Urothelium cell line (cell line): ENCODE measurements around the gene UBE2N.
A peak's percentile ranks its signal among the peaks of the same experiment; 100 is the strongest.

Source experiments
- DNase-seq: peaks from one replicate; pipeline ENCODE4 v3.0.0; 2011; ENCODE audit warnings: low spot score, mixed read lengths
- FAIRE-seq: peaks from 2 replicates; lab custom pipeline; 2011; peaks lifted over from hg19 to GRCh38; lab: Jason Lieb, UNC

Gene UBE2N

GRCh38 chr12:93441617-93442410 is at the start of gene UBE2N:
Gene UBE2N (minus strand): TSS chr12:93441947. CDS start chr12:93441884, 63 bp downstream.
- DNase-seq (peak; percentile 92), FAIRE-seq (no peak)

DNA sequence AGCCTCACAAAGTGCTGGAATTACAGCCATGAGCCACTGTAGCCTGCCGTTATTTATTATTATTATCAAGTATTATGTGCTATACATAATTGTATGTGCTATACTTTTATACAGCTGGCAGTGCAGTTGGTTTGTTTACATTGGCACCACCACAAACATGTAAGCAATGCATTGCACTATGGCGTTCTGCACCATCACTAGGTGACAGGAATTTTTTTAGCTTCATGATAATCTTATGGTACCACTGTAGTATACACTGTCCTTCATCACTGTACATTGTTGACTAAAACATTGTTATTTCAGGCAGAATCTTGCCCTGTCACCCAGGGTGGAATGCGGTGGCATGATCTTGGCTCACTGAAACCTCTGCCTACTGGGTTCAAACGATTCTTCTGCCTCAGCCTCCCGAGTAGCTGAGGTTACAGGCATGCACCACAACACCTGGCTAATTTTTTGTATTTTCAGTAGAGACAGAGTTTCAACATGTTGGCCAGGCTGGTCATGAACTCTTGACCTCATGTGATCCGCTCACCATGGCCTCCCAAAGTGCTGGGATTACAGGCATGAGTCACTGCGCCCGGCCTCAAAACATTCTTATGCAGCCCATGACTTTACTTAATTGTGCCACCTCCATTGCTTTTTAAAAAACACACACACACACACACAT is 42.7 kb upstream of the UBE2N start:
- FAIRE-seq (no peak), DNase-seq (no peak)

DNA sequence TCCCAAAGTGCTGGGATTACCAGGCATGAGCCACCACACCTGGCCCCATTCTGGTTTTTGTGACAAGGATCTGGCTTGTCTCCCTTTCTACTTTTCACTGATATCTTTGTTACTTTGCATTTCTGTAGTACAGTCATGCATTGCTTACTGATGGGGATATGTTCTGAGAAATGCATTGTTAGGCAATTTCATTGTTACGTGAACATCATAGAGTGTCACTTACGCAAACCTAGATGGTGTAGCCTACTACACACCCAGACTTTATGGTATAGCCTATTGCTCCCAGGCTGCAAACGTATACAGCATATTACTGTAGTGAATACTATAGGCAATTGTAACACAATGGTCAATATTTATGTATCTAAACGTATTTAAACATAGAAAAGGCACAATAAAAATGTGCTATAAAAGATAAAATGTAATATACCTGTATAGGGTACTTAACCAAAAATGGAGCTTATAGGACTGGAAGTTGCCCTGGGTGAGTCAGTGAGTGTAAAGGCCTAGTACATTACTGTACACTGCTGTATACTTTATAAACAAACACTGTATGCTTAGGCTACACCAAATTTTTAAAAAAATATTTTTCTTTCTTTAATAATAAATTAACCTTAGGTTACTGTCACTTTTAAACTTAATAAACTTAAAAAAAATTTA is 41.5 kb upstream of the UBE2N start:
- FAIRE-seq (no peak), DNase-seq (no peak)

- DNase-seq: no peak
- FAIRE-seq: no peak
Observed at GRCh38 chr12:93482721-93483120, 41.0 kb upstream of the UBE2N start.

GRCh38 chr12:93476555-93476954 is 34.8 kb upstream of the UBE2N start:
- DNase-seq: no peak

DNA sequence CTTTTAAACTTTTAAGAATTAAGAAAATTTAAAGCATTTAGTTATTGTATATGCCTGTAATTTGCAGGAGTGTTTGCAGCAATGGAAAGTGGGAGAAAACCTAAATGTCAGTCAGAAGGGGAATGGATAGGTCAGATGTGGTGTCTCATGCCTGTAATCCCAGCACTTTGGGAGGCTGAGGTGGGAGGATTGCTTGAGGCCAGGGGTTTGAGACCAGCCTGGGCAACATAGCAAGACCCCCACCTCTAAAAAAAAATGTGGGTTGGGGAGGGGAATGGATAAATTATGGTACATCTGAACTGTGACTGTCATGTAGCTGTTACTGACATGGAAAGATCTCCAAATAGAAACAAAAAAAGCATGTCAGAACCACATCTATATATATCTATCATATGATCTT is 27.6 kb upstream of the UBE2N start:
- DNase-seq (no peak), FAIRE-seq (no peak)

More at GRCh38 chr12:93476555-93476954, 34.8 kb upstream of the UBE2N start:
- no peak for FAIRE-seq

GRCh38 chr12:93468008-93468371 is 26.2 kb upstream of the UBE2N start:
- DNase-seq: no peak
- FAIRE-seq: no peak

- no peak for FAIRE-seq
- peak; percentile 81 for DNase-seq
Observed at GRCh38 chr12:93467351-93468007, 25.7 kb upstream of the UBE2N start, which contains the start of gene MRPL42. Gene MRPL42 (plus strand): TSS chr12:93467514. CDS start chr12:93469286, 1,772 bp downstream.

- FAIRE-seq (no peak), DNase-seq (no peak)
Observed at GRCh38 chr12:93466625-93467350, 25.0 kb upstream of the UBE2N start.

GRCh38 chr12:93465841-93466240 is 24.1 kb upstream of the UBE2N start:
- DNase-seq (no peak), FAIRE-seq (no peak)

DNA sequence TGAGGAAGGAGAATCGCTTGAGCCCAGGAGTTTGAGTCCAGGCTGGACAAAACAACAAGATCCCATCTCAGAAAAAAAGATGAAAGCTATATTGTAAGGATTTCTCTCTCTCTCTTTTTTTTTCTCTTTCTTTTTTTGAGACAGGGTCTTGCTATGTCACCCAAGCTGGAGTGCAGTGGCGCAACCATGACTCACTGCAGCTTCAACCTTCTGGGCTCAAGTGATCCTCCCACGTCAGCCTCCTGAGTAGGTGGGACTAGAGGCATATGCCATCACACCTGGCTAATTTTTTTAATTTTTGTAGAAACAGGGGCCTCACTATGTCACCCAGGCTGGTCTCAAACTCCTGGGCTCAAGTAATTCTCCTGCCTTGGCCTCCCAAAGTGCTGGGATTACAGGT is 19.8 kb upstream of the UBE2N start:
- FAIRE-seq (no peak), DNase-seq (no peak)

DNA sequence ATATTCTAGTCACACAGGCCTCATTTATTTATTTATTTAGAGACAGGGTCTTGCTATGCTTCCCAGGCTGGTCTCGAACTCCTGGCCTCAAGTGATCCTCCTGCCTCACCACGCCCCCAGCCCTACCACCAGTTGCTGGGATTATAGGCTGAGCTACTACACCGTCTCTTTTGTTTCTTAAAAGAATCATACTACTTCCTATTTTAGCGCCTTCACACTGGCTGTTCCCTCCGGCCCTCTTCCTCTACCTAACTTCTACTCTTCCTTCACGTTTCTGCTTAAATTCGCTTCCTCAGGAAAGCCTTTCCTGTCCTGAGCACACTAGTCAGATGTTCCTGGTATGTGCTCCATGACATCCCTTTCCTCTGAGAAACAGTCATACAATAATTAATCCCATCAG is 19.2 kb upstream of the UBE2N start:
- no peak for DNase-seq

DNA sequence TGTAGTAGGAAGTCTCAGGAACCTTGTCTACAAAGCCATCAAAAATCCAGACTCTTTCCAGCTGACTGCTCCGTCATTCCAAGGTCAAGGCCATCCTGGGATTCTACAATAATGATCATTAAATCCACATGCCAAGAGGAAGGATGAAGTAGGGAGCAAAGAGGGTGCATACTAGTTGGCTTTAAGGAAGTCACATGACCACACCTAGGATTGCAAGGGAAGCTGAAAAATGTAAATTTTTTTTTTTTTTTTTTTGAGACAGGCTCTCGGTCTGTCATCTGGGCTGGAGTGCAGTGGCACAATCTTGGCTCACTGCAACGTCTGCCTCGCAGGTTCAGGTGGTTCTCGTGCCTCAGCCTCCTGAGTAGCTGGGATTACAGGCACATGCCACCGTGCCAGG is 18.3 kb upstream of the UBE2N start:
- DNase-seq (no peak), FAIRE-seq (no peak)

More for the DNA sequence above, 19.2 kb upstream of the UBE2N start:
- FAIRE-seq: no peak

- no peak for DNase-seq
- no peak for FAIRE-seq
Observed at GRCh38 chr12:93459097-93459496, 17.4 kb upstream of the UBE2N start.

DNA sequence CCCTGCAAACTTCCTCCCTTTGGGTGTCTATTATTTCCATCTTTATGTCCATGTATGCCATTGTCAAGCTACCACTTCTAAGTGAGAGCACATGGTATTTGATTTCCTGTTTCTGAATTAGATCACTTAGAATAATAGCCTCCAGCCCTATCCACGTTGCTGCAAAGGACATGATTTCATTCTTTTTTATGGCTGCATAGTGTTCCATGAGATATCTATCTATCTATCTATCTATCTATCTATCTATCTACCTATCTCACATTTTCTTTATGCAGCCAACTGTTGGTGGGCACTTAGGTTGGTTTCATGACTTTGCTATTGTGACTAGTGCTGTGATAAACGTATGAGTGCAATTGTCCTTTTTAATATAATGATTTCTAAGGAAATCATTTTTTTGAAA is 14.3 kb upstream of the UBE2N start:
- DNase-seq (no peak), FAIRE-seq (no peak)

DNA sequence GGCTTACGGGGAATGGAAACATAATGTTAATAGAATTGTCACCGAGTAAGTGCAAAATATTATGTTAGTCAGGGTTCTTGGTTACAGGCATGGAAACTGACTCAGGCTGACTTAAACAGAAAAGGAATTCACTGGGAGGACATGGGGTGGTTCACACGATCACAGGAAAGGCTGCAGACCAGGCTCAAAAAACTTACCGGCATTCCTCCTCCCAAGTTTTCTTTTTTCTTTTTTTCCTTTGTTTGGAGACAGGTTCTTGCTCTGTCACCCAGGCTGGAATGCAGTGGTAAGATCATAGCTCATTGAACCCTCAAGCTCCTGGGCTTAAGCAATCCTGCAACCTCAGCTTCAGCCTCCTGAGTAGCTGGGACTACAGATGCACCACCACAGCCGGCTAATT is 11.9 kb upstream of the UBE2N start:
- DNase-seq (no peak), FAIRE-seq (no peak)

DNA sequence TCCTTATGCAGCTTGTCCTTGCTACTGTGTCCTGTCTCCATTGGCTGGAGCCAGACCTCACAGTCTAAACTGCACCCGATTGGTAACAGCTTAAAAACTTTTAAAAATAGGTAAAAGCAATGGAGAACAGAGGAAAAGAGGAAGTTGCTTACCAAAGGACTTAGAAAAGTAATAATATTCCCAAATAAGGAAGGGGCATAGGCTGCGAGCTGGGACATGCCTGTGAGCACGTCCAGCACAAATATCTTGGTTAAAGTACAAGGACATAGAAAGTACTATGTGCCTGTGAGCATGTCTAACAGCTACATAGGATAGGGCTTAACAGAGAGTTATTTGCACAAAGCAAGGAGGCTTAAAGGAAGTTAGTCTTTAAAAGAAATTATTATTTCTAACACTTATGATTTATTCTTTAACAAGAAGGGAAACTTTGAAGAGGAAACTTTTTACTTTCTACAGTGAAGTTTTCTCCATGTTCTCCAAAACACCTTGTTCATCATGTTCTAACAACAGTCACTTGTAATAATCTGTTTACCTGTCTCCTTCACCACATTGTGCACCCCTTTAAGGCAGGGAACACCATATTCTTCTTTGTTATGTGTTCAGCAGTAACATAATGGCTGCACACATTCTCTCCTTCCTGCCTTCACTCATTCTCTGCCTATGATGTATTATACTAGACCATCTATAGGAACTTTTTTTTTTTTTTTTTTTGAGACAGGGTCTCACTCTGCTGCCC is 9.8 kb upstream of the UBE2N start:
- DNase-seq (no peak), FAIRE-seq (no peak)

DNA sequence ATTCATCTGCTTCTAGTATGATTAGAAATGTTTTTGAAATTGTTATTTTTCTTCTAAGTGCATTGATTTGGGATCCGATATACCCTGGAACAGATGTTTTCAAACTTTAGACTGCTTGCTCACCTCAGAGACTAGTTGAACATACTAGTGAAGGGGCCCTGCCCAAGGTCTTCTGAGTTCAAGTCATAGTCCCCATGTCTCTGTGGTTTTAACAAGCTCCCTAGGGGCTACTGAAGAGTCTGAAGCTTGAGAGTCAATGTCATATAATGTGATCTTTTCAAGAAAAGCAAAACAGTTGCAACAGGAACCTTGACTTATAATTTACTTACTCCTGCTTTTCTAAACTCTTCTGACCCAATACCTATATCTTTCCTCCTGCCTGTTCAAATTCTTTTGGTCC is 7.5 kb upstream of the UBE2N start:
- DNase-seq (no peak), FAIRE-seq (no peak)

- DNase-seq (no peak), FAIRE-seq (no peak)
Observed at GRCh38 chr12:93448796-93449195, 7.0 kb upstream of the UBE2N start.
